ENCODE results near the gene KPRP.

Gene KPRP

DNA sequence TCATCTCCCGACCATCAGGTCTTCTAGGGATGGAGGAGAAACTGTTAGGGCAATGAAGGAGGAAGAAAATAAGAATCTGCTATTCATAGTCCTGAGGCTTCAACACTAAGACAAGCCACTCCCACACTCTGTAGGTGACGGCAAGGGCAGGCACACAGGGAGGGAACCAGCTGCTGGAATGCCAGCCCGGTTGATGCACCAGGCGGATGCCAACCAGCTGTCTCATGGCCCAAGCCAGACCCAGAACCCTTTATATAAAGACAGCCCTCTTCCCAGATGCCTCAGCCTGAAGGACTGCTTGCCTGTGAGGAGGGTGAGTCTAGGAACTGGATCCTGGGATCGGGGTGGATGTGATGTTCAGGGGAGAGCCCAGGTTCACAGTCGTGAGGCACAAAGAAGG lies at the start of gene KPRP:
Gene KPRP, plus strand, starts transcription at position 279 of the 400 bp plus-strand sequence. CDS start 1,564 bp downstream, outside the sequence.
- TF ChIP-seq CTCF (IDR thresholded peaks at IDR 0.05; ENCODE audit: low read depth, low read length) = no peak
- no peak within 1 kb of the TSS for H3K4me3 ChIP-seq (replicated peaks in 1 of 2; ENCODE audit: low read depth in 2 of 2, low read length in 2 of 2)
- no peak for DNase-seq (ENCODE audit: low read depth in 2 of 2)

DNA sequence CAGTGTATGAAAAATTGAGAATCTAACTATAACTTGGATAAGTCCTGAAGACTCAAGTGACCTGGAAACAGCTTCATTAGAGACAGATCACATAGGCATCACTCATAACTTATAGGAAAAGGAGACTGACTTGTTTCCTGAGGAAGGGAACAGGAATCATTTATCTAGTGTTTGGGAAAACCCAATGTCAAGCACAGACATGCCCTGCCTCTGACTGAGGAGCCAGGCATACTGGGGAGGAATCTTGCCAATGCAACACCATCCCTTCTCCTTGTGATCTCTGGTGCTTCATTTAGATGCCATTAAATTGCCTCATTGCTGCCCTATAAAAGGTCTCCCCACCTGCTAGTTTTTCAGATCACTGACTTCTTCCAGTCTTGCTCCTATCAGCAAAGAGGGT lies 39.6 kb upstream of the KPRP start:
- no peak for DNase-seq (ENCODE audit: low read depth in 2 of 2)
- H3K4me3 ChIP-seq (replicated peaks in 1 of 2; ENCODE audit: low read depth in 2 of 2, low read length in 2 of 2) = no peak overlapping the region
- no peak for TF ChIP-seq CTCF (IDR thresholded peaks at IDR 0.05; ENCODE audit: low read depth, low read length)

DNA sequence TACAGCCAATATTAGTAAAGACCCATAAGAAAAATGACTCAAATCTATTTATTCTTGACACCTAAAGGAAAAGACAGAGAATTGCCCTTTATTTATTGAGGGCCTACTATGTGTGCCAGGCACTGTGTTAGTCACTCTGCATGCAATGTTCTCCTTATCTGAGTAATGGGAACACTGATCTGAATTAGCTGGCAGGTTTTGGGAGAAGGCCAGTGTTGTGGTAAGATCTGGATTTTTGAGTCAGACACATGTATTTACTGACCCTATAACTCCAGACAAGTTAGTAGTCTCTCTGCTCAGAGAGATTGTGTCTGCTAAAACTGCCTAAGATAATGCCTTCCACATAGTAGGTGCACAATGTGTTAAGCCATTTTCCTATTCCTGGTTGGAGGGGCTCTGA lies 32.6 kb upstream of the KPRP start:
- TF ChIP-seq CTCF (IDR thresholded peaks at IDR 0.05; ENCODE audit: low read depth, low read length) = no peak
- H3K4me3 ChIP-seq (replicated peaks in 1 of 2; ENCODE audit: low read depth in 2 of 2, low read length in 2 of 2) = no peak overlapping the region
- no peak for DNase-seq (ENCODE audit: low read depth in 2 of 2)

GRCh38 chr1:152728986-152729385 lies 28.8 kb upstream of the KPRP start:
- TF ChIP-seq CTCF (IDR thresholded peaks at IDR 0.05; ENCODE audit: low read depth, low read length) = no peak
- DNase-seq (ENCODE audit: low read depth in 2 of 2) = no peak
- no peak overlapping the region for H3K4me3 ChIP-seq (replicated peaks in 1 of 2; ENCODE audit: low read depth in 2 of 2, low read length in 2 of 2)

- no peak overlapping the region for H3K4me3 ChIP-seq (replicated peaks in 1 of 2; ENCODE audit: low read depth in 2 of 2, low read length in 2 of 2)
- TF ChIP-seq CTCF (IDR thresholded peaks at IDR 0.05; ENCODE audit: low read depth, low read length) = no peak
- no peak for DNase-seq (ENCODE audit: low read depth in 2 of 2)
Observed at GRCh38 chr1:152735648-152736047, 22.2 kb upstream of the KPRP start.

GRCh38 chr1:152737997-152738396 lies 19.8 kb upstream of the KPRP start:
- TF ChIP-seq CTCF (IDR thresholded peaks at IDR 0.05; ENCODE audit: low read depth, low read length) = no peak
- no peak overlapping the region for H3K4me3 ChIP-seq (replicated peaks in 1 of 2; ENCODE audit: low read depth in 2 of 2, low read length in 2 of 2)
- DNase-seq (ENCODE audit: low read depth in 2 of 2) = no peak

- DNase-seq (ENCODE audit: low read depth in 2 of 2) = peak in 1 of 2 donors; percentile 1
- no peak overlapping the region for H3K4me3 ChIP-seq (replicated peaks in 1 of 2; ENCODE audit: low read depth in 2 of 2, low read length in 2 of 2)
- no peak for TF ChIP-seq CTCF (IDR thresholded peaks at IDR 0.05; ENCODE audit: low read depth, low read length)
Observed at GRCh38 chr1:152739841-152740240, 18.0 kb upstream of the KPRP start.

Measured in cardiac fibroblast (primary cell).